HG03103 (cell line): ENCODE results near the gene NCK2.

Source experiments
- ATAC-seq: cut with Tn5 transposase; IDR thresholded peaks from one replicate; pipeline ENCODE4 v1.9.1; 2021; ENCODE audit warnings: low read depth; ENCODE audit not compliant: unreplicated experiment

Gene NCK2

DNA sequence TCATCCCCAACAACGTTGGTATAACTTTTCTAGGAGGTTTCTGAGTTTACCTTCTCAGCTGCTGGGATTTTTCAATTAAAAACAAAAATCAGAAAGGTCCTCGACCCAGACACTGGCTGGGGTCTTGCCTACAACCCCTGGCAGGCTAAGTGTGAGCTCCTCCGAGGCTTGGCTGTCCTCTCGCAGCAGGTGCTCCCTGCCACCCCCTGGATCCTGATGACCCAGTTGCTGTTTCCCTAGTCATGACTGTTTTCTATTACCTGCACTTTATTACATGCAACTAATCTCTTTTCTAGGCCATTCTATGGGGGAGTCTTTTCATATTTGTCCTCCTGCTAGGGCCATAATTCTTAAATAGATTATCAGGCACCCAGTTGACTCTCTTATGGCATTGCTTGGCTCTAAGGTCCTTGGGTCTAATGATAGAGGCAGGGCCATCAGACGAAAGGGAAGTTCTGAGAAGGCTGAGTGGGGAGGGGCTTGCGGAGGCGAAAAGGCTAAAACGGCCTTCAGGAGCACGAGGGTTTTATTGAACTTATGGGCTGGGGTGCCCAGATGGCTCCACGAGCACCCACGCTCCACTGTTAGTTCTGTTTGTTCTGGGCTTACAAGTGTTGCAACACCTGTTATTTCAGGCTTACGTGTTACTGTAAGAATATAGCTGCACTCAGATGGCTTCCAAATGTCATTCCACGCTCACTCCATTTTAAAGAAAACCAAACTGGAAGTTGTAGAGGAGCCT, 166.0 kb downstream of the NCK2 start:
- ATAC-seq: no peak

DNA sequence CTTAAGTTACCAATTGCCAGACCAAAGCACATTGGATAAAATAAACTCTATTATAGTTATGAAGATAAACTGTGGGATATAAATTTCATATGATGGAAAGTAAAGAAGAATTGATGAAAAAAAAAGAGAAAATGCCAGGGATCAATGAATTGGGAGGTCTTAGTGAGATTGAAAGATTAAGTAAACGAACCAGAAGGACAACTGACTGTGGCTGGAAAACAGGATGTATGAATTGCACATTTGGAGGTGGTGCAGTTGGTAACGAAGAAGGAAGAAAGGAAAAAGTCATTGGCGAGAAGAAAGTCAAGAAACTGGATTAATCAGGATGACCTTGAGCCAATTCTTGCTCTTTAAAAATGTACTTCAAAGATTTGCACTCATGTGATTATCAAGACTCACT, 166.7 kb downstream of the NCK2 start:
- ATAC-seq: no peak

DNA sequence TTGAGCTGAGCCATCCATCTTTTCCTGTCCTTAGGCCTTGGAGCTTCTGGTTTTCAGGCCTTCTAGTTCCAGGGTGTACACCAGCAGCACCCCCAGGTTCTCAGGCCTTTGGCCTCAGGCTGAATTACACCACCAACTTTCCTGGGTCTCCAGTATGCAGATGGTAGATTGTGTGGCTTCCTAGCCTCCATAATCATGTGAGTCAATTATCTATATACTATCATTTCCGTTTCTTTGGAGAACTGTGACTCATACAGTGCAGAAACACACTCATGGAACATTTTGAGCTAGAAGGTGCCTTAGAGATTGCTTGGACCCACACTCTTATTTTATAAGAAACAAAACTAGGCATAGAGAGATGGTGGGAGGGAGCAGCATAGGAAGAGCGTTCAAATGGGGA, 167.4 kb downstream of the NCK2 start:
- ATAC-seq: no peak

DNA sequence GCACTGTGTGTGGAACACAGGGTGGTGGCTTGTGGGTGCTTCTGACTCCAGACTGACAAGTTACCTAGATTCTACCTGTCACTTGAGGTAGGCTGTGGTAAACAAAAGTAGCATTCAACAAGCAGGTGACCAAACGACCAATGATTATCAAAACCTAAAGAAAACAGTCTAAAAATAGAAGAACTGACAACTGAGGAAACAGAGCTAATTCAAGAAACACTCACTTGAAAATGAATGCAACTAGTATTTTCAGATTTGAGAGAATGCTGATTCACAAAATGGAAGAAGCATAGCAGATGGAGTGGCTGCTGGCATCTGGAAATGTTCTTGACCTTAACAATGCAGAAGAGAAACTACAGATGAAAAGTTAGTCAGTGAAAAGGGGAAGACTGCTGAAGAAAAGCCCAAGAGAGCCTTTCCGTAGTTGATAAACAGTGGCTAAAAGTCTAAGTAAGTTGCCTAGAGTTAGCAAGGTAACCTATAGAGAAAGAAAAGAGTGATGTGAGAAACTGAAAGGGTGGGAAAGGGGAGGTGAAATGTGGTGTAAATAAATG, 170.4 kb downstream of the NCK2 start:
- peak; percentile 81 for ATAC-seq

DNA sequence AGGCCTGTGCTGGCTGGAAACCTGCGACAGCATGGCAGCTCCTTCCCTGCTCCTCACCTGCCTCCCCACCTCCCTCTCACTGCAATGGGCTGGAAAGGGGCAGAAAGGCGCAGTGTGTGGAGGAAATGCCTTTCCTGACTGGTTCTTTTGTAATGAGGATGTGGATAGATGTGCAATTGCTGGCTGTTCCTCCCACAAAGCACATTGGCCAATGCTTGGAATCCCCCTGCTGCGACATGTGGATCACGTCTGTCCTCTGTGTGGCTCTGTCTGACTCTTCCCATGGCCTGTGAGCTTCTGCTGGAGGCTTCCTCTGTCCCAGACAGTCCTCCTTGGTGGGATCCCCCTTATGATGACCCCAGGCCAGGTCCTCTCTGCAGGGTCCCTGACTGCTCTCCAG, 172.5 kb downstream of the NCK2 start:
- ATAC-seq: no peak

DNA sequence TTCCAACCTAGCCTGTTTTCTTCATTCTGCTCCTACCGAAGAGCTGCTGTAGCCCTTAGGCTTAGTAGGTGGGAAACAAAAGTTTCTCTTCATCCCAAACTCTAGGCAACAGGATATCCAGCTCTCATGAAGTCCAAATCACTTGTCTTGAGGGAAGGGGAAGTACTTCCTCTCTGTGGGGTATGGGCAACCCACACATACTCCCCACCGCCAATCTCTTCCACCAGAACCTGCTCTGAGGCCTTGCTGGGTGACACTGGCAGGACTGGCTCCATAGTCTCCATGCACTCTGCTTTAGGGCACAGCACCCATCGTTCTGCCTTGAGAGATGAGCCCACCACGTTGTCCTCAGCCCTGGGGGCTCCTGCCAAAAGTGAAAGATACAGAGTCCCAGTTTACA, 173.0 kb downstream of the NCK2 start:
- no peak for ATAC-seq

DNA sequence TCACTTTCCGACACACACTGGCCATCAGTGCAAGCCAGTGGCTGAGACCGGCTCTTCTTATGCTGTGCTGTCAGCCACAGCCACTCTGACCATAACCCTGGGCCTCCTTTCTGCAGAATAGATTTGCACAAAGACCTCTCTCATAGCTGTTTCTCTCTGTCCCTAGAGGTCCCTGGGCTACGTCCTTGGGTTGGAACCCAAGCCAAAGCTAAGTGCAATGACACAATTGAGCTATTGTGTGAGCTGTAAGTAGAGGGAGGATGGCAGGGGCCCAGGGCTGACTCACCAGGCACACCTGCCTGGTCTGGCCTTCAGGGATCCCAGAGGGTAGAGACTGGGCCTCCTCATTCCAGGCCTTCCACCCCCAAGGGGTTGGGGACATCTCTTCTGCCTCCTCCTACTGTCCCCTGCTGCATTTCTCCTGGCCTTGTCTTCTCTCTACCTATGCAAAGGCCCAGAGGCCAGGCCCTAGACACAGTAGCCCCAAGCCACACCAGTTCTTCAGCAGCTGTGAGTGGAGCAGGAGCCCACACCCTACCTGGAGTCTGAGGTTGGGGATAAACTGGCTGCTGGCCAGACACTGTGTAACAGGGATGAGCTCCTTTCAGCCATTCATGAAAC, 174.6 kb downstream of the NCK2 start:
- ATAC-seq: no peak

DNA sequence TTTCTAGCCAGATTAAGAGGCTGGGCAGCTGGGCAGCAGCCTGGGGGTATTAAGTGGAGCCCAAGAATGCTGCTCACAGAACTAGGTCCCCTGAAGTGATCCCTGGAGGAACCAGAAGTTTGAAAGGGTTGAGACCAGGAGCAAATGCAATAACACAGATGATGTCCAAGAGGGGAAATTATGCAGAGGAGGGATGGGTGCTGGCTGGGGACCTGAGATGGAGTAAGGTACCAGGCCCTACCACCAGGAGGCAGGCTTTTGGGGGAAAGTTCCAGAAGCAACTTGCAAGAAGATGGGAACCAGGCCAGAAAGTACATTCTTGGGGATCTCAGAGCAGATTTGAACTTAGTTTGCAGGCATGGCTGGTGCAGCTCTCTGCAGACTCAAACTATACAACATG, 175.1 kb downstream of the NCK2 start:
- no peak for ATAC-seq

DNA sequence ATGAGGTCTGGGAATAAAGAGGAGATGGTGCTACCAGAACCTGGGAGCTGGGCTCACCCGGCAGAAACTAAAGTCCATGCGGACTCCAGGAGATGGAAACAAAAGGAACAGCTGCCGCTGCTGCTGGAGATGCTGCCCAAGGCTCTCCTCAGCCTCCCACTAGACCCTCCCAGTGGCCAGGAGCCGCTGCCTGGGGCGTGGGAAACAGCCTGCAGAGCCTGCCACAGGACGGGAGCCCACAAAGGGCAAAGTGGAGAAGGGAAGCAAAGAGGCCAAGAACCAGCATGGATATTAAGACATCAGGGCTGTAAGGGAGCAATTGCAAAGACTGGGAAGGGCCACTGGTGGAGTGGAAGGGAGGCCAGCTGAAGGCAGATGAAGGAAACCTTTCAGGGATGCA, 179.6 kb downstream of the NCK2 start:
- ATAC-seq: no peak

DNA sequence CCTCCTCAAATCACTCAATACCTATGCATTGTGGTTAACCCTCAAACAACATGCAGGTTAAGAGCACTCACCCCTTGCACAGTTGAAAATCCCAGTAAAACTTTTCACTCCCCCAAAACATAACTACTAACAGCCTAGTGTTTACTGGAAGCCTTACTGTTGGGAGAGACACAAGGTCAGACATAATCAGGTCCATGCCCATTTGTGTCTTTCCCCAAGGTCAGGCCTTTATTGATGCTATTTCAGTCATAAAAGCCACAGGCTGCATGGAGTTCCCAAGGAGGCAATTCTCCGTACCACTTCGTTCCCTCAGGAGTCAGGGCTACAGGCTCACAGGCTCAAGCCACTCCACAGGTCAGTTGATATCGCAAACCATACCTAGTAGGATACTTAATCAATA, 180.2 kb downstream of the NCK2 start:
- no peak for ATAC-seq

DNA sequence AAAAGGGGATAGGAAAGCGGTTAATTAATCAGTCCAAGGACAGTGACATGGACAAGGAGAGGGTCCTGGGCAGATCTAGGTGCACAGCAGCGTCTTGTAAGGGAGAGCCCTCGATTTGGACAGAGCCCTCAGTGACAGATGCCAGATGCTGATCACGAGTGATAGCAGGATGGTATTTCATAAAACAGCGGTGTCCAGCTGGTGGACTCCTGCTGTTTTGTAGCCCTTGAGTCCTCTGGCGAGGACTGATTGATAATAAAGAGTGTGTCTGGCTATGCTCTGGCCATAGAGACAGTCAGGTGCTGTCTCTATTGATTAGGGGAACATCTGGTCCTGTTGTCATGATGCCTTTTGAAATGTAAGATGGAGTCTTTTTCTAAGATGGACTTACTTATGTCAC, 180.7 kb downstream of the NCK2 start:
- no peak for ATAC-seq

DNA sequence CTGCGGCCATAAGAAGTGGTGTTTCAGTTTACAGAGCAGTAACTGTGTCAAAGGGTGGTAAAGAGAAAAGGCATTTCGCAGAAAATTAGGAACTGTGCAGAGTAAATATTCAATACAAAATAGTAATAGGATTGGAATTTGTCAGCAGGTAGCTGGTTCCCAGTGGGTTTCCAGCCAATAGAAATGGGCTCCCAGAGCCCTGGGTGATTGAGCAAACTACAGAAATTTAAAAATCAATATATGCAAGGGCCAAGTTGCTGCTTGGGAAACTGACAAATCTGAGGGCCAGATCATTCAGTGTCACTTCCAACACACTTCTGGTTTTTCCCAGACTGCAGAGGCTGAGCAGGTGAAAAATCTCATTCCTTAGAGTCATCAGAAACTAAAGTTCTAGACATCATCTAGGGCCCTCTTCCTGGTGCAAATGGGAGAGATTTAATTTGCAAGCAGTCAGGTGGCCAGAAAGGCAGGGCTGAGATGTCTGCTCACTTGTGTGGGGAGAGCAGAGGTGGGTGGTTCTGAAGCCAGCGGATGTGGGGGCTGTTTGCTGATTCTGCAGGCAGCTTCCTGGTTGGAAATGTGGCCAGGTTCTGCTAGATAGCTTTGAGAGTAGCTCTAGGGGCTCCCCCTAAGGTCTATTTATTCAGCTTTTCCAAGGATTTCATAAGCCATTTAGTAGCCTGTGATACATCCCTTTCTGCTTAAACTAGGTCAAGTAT, 182.4 kb downstream of the NCK2 start:
- no peak for ATAC-seq

DNA sequence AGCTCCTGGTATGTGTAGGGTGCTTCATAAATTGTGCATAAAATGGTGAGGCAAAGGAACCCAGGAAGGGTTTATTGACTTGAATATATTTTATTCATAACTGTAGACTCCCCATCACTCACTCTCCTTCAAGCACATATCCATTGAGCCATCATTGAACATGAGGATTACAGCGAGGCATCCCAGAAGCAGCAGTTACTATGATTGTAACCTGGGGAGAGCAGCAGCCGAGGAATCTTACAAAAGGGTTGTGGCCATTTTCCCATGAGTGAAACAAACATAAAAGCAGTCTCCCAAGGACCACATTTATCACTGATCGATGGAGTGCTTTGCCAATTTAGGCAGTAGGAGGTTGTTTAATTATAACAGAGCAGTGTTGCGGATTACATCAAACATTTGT, 183.4 kb downstream of the NCK2 start:
- no peak for ATAC-seq

DNA sequence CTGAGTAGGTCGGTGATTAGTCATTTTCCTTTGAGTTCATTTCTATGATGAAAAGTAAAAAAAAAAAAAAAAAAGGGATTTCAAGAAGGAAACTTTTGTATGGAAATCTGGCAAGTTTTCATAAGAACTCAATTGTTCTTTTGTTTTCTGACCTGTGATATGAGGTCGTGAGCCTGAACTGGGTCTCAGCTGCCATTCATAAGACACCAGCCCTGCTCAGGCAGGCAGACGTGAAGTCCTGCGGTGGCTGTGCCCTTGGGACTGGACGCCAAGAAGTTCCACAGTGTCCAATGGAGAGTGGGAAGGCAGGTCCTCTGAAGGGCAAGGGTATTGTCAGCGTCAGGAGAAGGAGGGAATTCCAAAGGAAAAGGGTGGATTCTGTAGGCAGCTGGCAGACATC, 183.9 kb downstream of the NCK2 start:
- ATAC-seq: no peak

DNA sequence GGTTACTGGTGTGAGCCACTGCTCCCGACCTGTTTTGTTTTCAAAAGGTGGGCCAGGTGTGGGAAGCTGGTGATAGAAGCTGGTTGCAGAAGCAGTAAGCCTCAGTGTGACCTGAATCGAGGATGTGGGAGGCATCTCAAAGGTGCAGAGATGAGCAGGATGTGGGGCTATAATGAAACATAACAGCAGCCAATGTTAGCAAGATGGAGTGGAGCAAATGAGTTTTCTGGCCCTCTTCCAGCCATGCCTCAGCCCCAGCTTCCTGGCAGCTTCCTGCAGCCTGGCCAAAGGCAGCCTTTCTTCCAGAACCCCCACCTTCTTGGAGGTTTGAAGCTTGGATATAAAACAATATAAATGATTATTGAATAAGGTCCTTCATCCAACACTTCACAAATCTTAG, 184.8 kb downstream of the NCK2 start:
- ATAC-seq: no peak

DNA sequence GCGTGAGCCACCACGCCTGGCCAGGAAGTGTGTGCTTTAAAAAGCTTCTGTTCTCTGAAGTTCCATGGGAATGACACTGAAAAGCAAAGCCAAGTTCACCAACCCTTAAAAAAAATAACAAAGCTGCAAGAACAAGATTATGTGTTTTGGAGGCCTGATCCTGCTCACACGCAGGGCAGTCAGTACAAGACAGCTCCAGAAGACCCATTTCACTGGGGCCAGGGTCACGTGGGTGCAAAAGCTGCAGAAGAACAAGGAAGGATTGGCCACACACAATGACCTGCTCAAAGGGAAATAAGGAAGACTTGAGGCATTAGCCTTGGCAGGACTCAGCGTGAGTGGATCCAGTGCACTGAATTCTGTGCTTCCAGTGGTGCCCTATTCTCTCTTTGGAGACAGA, 187.9 kb downstream of the NCK2 start:
- ATAC-seq: no peak

DNA sequence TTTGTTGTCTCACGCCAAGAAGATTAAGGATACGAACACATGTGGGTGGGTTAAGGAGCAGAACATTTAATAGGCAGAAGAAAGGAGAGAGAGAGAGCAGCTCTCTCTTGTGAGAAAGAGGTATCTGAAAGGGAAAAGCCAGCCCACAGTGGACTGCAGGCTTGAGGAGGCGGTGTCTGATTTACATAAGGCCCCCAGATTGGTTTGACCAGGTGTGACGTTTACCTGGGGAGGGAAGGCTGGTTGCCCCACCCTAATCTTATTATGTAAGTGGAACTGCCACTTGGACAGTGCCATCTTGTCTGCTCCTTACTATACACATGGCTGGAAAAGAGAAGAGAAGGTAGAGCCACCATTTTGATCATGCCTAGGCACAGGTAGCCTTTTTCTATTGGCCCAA, 189.2 kb downstream of the NCK2 start:
- ATAC-seq: no peak

DNA sequence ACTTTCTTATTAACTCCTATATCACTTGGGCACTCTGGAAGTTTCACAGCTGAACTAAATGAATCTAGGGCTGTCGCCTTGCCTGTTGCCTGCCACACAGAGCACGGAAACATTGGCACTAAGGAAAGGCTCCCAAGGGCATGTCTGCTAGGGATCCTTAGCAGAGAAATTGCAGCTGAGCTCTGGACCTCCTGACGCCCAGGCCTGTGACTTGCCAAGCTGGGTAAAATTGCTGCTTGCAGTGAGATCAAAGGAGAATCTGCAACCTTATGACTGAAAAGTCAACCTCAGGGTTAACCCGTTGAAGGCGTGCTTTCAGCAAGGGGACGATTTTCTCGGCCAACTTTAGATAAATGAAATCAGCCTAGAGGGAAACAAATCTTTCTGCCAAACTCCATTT, 189.8 kb downstream of the NCK2 start:
- ATAC-seq: no peak

DNA sequence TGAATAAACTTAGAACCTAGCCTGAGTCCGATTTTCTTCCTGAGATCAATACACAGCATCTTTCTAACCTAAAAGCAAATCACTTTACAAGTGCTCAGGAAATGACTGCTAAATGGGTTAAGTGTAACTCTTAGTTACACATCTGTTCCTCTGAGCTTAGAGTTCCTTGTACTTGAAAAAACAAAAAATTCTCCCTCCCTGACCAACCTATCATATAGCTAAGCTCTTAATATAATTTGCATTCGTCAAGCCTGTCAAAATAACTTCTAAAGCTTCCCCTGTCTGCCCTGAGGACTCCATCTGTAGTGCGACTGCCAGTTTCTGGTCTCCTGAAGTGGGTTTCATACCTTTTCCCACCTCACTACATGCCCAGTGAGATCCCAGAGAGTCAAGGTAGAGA, 190.4 kb downstream of the NCK2 start:
- ATAC-seq: no peak

DNA sequence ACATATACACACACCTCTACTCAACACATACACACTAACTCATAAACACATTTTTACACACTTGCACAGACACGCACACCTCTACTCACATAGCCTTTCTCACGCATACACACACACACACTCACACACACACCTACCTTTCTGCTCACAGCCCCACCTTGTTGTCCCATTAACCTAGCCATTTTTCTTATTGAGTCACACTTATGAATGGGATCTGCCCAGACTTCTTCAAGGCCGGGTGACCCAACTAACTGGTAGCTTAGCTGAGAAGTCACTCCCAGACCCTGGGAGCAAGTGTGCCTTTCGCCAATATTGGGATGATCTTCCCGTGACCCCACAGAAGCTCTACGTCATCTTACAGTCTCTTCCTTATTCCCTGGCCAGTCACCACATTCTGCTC, 192.2 kb downstream of the NCK2 start:
- ATAC-seq: no peak

DNA sequence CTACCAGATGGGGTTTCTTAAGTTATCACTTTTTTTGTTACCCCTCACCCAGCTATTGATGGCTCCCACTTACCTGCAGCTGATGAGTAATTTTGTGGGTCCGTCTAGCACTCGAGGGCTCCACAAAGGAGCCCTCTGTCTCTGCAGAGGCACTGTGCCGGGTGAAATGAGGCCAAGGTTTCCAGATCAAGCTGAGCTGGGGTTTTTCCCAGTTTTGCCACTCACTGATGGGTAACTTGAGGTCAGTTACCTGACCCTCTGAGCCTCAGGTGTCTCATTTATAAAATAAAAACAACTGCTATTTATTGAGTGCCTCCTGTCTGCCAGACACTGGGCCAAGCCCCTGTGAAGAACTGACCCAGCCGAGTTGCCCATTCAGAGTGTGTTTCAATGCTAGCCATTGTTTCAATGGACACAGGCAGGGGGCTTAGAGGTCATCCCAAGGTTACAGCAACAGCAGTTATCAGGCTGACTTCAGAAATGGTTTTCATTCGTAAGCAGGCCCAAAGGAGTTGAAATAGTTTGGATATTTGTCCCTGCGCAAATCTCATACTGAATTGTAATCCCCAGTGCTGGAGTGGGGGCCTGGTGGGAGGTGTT, 192.9 kb downstream of the NCK2 start:
- ATAC-seq: no peak
